ENCODE results near the gene SHISA8. TPM values are rescaled to one million over a fixed set of nuclear protein-coding genes. Genes with fewer than 3 reads are reported as not detected.

Gene SHISA8
- total and polyA plus RNA-seq, 4 donors = not detected

- peaks cover 0 to 6% (median 3%) of the 10 kb centered on the region in 4 donors for H3K27me3 ChIP-seq (ENCODE audit: control insufficient read depth in 4 of 4, insufficient read depth in 4 of 4, low read length in 3 of 4)
- H3K4me1 ChIP-seq (ENCODE audit: control insufficient read depth in 4 of 4, insufficient read depth in 4 of 4, low read length in 3 of 4) = peaks cover 0 to 9% (median 6%) of the 10 kb centered on the region in 4 donors
- TF ChIP-seq FOXA2 (IDR thresholded peaks at IDR 0.05) (no peak), JUND (IDR thresholded peaks at IDR 0.05) (no peak), CTCF (IDR thresholded peaks at IDR 0.05; ENCODE audit: low read depth, low read length, missing input control) (no peak), MAX (IDR thresholded peaks at IDR 0.05) (no peak)
- H3K9me3 ChIP-seq (ENCODE audit: control insufficient read depth in 4 of 4, low read length in 3 of 4) = no peaks in the 10 kb centered on the region
- H3K36me3 ChIP-seq (ENCODE audit: control insufficient read depth in 4 of 4, insufficient read depth in 3 of 4, low read depth in 1 of 4, low read length in 3 of 4) = no peaks in the 10 kb centered on the region
- 68% methylated on average over 21 of the region's 21 CpGs for WGBS
- H3K9ac ChIP-seq (ENCODE audit: low read depth in 1 of 2, low read length in 2 of 2) = no peak overlapping the region
- H3K4me3 ChIP-seq (ENCODE audit: low read depth in 1 of 3, low read length in 3 of 3) = no peak overlapping the region
- DNase-seq (ENCODE audit: low spot score) = no peak
- H3K27ac ChIP-seq (ENCODE audit: low read depth in 1 of 2, low read length in 2 of 2) = no peak overlapping the region
Measured at GRCh38 chr22:41920271-41920976, 5.5 kb upstream of the SHISA8 start.

- peaks cover 0 to 9% (median 4%) of the 10 kb centered on the region in 4 donors for H3K27me3 ChIP-seq (ENCODE audit: control insufficient read depth in 4 of 4, insufficient read depth in 4 of 4, low read length in 3 of 4)
- H3K36me3 ChIP-seq (ENCODE audit: control insufficient read depth in 4 of 4, insufficient read depth in 3 of 4, low read depth in 1 of 4, low read length in 3 of 4) = no peaks in the 10 kb centered on the region
- TF ChIP-seq MAX (IDR thresholded peaks at IDR 0.05) (no peak), REST (IDR thresholded peaks at IDR 0.05) (no peak), EGR1 (IDR thresholded peaks at IDR 0.05; ENCODE audit: low read depth in 2 of 2) (no peak), NR2F2 (IDR thresholded peaks at IDR 0.05) (no peak), ATF3 (IDR thresholded peaks at IDR 0.05) (no peak), SP1 (IDR thresholded peaks at IDR 0.05) (no peak)
- H3K4me3 ChIP-seq (ENCODE audit: low read depth in 1 of 3, low read length in 3 of 3) = peak overlapping the region in 1 of 3 donors; percentile 27
- peaks cover 0 to 17% (median 10%) of the 10 kb centered on the region in 4 donors for H3K4me1 ChIP-seq (ENCODE audit: control insufficient read depth in 4 of 4, insufficient read depth in 4 of 4, low read length in 3 of 4)
- WGBS = 8% methylated on average over 62 of the region's 62 CpGs
- no peak for DNase-seq (ENCODE audit: low spot score)
- no peak overlapping the region for H3K27ac ChIP-seq (ENCODE audit: low read depth in 1 of 2, low read length in 2 of 2)
- no peak overlapping the region for H3K9ac ChIP-seq (ENCODE audit: low read depth in 1 of 2, low read length in 2 of 2)
- no peaks in the 10 kb centered on the region for H3K9me3 ChIP-seq (ENCODE audit: control insufficient read depth in 4 of 4, low read length in 3 of 4)
Measured at GRCh38 chr22:41919357-41920224, 4.7 kb upstream of the SHISA8 start.
